Measurements from ENCODE around the gene TSNAX.

- TF ChIP-seq GATA3 (IDR thresholded peaks at IDR 0.05; ENCODE audit: low read depth, low read length) (no peak), GATA2 (IDR thresholded peaks at IDR 0.05; ENCODE audit: low read depth, low read length) (no peak)
Measured at GRCh38 chr1:231497629-231498152, 30.8 kb upstream of the TSNAX start.

All from SH-SY5Y (cell line).